ENCODE data around the gene MYF6.

The MYF6 gene

DNA sequence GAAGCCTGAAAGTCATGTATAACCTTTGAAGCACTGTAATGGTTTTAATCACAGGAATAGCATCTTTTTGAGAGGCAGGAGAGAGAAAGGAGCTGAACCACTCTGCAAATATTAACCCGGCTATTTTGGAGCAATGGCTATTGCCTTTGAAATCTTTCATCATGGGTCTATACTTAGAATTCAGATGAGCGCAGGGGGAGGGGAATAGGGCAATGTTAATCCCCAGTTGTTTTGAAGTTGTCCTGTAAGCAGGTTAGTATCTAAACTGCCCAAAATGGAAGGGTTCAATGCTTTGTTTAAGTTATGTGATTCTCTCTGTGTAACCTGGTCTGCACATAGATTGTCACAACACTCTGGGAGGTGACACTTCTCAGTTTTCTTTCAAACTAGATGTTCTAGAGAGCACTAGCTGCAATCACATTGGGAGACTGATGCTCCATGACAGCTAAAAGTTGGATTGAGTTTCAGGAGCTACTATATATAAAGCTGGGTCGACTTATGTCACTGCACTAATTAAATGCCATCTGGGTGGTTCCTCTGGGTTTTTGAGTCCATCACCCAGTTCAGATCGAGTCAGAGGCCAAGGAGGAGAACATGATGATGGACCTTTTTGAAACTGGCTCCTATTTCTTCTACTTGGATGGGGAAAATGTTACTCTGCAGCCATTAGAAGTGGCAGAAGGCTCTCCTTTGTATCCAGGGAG lies at the start of gene MYF6:
TSS of gene MYF6 (plus strand) at position 509 of the 704 bp plus-strand sequence. CDS start at position 595, 86 bp downstream.
- no peak for DNase-seq (ENCODE audit: low read depth)

DNA sequence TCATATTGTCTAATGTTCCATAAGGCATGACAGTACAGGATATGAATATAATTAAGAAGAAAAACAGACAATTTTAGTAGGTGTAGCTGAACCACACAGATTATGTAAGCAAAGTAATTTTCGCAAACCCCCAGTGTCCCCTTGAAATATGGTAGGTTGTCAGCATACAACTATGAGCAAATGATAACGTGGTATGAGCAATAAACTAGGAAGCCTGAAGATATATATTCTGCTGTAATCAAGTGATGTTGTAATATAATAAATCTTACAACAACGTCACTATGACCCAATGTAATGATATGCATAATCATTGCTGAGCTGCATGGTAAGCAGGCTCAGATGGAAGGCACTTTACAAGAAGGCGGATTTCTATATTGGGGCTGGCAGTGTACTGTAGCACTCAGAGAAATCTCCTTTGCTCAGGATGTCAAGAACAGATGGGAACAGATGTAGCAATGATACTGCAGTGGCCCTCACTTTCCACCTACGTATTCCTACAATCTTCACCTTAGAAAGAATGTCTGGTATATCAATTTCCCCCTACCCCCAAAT lies 47.8 kb upstream of the MYF6 start:
- no peak for DNase-seq (ENCODE audit: low read depth)

DNA sequence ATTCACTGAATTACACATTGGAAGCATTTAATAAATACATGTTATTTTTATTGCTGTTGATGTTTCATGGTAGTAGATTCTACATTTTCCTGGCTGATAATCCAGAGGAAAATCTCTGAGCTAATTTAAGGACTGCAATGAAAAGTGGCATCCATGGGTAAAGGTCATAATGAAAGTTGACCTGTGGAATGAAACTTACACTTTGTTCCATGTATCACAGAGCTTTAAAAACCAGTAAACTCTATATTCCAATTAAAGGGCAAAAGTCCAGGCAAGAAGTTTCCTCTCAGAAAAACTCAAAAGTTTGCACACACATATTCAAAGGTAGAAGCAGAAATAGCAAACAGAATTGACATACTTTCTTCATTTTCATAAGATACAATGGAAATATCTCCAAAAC lies 44.8 kb upstream of the MYF6 start:
- DNase-seq (ENCODE audit: low read depth), result no peak

DNA sequence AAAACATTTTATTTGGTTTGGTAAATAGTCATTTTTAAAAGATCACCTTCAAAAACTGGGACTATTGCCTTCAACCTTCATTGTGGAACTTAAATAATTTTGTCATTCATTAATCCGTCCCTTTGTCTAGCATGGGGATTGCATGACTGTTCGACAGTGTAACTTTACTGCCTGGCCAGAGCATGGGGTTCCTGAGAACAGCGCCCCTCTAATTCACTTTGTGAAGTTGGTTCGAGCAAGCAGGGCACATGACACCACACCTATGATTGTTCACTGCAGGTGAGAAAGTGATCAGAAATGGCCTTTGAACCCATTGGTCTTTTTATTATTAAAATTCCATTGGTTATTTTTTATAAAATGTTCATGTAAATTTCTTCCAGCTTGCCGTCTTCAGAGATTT lies 37.2 kb upstream of the MYF6 start:
- DNase-seq (ENCODE audit: low read depth), result no peak

DNA sequence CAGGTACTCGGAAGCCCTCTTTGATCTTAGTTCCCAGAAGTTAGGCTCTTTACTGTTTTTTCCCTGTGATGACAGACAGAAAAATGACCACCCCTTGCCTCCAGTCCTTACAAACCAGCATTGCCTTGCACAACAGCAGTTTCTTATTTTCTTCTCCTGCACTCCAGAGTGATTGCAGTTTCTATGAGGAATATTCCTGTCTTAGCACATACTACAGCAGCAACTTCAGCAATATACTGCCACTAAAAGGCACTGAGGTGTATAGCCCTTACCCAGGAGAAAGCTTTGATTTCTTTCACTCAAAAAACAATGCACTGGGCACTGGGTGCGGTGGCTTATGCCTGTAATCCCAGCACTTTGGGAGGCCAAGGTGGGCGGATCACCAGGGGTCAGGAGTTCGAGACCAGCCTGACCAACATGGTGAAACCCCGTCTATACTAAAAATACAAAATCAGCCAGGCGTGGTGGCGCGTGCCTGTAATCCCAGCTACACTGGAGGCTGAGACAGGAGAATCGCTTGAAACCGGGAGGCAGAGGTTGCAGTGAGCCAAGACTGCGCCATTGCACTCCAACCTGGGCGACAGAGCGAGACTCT lies 31.3 kb upstream of the MYF6 start:
- DNase-seq (ENCODE audit: low read depth), result peak; percentile 12

DNA sequence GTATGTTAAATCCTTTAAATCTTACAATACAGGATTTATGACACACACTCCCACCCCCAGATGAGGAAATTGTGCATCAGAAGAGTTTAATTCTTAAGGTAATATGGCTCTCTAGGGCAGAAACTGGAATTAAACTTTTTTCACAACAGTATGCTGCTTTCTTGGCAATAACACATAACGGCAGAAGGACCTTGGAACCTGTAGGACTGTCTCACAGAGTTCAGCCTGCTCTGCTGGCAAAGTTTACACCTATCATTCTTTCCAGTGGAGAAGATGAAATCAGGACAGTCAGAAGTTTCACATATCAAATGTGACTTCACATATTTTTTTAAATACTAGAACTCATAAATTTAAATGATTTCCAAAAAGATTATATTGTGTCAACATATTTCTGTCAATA lies 30.6 kb upstream of the MYF6 start:
- no peak for DNase-seq (ENCODE audit: low read depth)

DNA sequence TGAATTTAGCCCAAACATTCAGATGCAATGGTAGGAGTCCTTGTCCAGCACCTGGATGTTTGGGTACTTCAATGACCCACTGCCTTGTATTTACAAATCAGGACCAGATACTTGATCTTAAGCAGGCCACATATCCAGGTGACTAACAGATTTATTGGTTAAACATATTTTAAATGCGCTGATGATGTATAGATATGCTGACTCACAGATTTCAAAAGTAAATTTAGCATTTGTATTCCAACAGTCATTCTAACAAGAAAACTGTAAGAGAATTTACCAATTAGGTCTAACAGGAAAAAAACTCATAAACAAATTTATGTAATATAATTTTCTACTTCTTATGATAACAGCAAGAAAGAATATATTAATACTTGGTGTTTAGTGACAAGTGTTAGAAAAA lies 29.4 kb upstream of the MYF6 start:
- no peak for DNase-seq (ENCODE audit: low read depth)

DNA sequence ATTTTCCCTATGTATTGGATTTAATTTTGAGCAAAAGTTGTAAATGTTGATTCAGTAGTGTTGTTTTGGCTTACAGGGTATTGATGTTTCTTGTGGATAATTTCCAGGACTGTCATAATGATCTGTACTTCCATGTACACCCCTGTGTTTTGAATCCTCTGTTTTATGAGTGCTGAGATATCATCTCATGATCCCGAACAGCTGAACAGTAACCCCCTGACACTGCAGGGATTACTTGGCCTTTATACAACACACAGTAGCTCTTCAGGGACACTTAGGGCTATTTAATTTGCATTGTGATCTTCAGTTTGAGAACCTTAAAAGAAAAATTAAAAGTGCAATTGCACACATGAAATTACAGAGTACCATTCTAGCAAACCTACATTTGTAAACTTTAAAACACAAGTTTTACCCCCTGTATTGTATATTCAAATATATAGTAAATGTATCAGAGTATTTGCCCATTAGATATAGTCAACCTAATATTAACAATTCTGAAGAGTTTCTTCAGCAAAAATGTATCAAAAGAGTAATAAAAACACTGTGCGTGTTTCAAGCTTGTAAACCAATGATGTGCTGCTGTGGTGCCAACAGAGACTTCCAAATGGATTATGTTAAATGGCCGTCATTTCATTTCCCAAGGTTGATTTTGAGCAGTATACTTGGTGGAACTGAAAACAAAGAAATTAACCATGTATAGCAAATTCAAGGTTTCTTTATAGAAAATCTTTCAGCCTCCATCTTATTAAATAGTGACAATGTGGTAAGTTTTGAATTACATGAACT lies 27.9 kb upstream of the MYF6 start:
- no peak for DNase-seq (ENCODE audit: low read depth)

DNA sequence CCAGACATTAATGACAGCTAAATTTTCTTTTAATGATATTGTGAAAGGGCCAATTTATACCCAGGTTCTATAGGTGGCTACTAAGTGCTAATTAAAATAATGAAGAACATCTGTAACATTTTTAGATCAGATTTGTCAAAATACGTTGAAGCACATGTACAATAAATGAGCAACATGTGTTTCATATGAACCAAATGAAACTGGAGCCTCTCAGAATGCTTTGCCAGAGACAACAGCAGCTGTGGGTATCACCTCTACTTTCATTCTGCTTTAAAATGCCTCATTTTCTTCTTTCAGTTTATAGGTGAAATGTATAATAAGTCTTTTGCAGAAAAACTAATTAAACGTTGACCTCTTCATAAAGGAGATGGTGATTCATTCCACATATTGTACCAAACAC lies 26.1 kb upstream of the MYF6 start:
- peak; percentile 3 for DNase-seq (ENCODE audit: low read depth)

DNA sequence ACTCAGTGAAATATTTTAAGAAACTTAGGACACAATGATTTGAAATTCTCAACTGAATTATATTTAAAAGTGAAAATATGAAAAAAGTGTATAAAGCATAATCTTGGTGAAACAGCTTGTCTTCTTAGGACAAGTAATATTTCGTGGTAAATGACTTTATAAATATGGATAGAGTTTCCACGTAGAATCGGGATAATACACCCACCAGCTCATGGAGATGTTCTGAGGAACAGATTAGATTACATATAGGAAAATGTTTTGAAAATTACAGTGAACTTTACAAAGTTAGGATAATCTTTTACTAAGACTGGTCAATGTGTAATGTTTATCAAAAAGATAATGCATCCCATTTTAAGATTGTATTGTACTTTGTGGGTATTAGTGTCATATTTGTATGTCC lies 25.6 kb upstream of the MYF6 start:
- DNase-seq (ENCODE audit: low read depth), result no peak

DNA sequence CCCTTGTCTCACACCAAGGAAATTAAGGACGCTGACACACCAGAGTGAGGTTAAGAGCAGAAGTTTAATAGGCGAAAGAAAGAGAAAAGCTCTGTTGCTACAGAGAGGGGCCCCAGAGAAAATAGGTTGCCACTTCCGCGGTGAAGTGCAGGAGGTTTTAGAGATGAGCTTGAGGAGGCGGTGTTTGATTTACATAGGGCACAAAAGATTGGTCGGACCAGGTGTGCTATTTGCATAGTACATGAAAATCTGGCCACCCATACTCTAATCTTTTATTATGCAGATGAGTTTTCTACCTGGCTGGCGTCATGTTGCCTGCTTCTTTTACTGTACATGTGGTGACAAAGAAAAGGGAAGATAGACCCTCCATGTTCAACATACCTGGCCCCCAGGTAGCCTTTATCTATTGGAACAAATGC lies 23.3 kb upstream of the MYF6 start:
- no peak for DNase-seq (ENCODE audit: low read depth)

DNA sequence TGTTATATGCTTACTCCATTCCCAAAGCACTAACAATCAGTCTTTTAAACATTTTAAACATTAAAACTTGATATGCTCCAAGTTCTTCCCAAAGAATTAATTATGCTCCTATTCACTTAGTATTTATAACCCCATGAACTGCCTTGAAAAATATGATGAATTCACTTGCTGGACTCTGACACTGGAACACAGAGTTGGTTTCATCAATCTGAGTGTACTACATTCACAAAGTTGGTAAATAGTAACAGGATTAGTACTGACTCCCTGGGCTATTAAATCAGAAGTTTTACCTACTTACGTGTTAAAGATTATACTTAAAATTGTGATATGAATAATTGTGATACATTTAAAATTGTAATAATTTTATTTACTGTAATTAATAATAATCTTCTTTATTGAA lies 17.3 kb upstream of the MYF6 start:
- no peak for DNase-seq (ENCODE audit: low read depth)

DNA sequence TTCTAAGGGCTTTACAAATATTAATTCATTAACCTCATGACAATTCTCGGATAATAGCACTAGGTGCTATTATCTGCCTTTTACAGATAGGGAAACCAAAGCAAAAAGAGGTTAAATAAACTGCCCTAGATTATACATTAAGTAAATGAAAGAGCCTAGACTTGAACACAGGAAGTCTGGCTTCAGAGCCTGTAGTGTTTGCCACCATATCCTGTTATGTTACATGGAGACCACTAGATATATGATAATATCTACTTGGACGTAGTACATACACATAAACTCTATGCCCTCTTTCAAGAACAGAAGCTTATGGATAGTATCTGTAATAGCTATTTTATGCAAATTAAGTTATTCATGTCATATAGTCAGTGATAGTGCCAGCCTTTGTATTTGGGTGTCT lies 16.9 kb upstream of the MYF6 start:
- DNase-seq (ENCODE audit: low read depth), result no peak

DNA sequence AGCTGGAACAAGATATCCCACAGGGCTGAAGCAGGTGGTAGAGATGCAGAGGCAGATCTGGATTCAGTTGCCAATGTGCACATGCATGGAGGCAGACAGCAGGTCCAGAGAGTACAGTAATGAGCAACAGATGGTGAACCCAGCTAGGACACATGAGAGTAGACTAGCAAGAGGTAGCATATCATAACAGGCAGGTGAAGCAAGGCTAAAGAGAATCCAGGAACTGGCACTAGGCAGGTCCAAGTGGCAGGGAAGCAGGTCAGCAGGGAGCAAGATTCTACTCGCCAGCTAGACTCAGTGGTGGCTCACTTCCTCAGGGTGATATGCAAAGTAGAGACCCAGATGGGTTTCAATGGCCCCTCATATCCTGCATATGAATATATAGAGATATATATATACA lies 15.3 kb upstream of the MYF6 start:
- no peak for DNase-seq (ENCODE audit: low read depth)

DNA sequence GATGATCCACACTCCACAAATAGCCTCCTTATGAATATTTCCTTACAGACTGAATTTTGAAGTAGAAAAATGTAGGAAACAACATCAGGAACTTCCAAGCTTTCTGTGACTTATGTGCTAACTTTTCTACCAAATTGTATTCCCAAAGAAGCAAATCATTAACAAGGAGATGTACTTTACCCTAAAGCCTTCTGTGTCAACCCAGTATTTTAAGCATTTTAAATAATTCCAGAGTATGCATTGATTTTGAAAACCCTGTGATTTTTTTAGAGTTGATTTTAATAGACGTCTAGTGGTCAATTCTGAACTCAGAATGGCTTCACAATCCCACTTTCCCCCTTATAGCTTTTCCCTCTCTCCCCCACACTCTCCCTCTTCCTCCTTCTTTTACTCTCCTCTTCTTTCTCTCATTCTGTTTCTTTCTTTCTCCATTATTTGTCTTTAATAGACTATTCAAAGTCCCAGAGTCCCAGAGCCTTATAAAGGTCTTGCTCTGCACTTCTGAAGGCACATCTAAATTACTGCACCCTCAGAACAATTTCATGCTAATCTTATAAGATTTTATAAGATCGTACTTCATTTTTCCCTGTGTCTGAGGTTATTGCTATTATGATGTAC lies 10.1 kb upstream of the MYF6 start:
- DNase-seq (ENCODE audit: low read depth), result no peak

DNA sequence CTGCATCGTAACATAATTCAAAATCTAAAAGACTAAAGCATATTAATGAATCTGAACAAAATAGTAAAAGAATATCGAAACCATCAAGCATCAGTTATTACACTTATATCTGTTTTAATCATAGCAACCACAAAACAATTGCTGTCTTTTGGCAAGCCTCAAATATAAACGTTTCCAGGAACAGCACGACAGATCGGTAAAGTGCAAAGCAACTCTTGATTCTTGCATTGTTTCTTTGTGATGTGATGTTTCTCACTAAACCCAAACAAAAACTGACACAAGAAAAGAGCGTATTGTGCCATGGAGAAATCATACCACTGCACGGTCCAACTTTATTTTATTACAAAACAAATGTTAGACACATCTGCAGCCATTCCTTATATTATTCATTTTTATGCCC lies 9.2 kb upstream of the MYF6 start:
- no peak for DNase-seq (ENCODE audit: low read depth)

DNA sequence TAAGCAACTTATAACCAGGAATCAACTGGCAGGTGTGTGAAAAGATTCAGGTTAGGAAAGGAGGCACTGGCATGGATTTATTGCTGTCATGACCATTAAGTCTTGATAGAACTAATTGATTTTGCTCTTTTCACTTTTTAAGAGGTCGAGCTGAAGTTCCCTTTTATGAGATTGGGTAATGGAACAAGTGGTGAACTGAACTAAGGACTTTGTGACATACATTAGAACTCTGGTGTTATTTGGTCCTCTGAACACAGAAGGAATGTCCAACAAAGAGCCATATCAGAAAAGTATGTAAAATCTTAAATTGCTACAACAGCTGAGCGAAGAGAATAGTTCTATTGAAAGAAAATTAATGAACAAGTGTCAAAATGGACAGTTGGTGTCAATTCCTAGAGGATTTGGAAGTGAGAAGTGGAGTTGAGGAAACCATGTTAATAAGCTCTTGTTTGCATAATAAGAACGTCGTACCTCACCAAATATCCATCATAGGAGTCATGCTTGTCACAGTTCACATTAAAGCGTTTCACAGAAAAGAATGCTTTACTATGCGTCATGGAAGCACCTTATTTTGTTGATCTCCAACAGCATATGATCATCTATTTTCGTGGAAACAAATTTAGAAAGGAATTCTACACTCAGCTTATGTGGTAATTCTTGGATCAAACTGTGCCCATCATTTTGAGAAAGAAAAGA lies 8.4 kb upstream of the MYF6 start:
- no peak for DNase-seq (ENCODE audit: low read depth)

DNA sequence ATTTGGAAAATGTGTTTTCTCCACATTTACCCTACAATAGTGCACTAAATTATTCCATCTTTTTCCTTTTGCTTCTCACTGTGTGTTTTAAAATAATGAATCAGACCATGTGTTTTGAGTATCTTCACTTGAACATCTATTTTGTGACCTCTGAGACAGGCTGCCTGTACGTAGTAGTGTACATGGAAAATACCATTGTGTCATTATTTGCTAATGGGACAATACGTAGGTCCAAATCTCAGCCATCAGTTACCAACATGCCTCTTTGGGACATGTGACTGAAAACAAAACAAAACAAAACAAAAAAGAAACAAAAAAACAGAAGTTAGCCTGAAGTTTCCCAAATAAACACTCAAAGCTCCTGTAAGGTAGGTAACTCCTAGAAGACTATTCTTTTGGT lies 7.1 kb upstream of the MYF6 start:
- DNase-seq (ENCODE audit: low read depth), result no peak

DNA sequence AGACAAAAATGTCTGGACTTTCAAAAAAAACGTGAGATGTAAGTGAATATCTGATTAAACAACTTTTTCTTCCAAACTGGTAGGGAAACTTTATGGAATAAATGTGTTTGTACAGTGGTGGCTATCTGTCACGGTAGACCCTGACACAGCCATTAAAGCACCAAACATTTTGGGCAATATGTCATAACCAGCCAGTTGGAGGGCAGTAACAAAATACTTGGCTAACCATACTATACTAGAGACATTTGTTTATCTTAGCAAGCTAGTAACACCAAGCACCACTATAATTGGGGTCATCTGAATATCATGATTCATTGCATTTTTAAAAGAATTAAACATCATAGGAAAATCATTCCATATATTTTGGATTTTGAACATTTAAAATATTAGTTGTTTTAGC lies 6.0 kb upstream of the MYF6 start:
- DNase-seq (ENCODE audit: low read depth), result peak; percentile 64

DNA sequence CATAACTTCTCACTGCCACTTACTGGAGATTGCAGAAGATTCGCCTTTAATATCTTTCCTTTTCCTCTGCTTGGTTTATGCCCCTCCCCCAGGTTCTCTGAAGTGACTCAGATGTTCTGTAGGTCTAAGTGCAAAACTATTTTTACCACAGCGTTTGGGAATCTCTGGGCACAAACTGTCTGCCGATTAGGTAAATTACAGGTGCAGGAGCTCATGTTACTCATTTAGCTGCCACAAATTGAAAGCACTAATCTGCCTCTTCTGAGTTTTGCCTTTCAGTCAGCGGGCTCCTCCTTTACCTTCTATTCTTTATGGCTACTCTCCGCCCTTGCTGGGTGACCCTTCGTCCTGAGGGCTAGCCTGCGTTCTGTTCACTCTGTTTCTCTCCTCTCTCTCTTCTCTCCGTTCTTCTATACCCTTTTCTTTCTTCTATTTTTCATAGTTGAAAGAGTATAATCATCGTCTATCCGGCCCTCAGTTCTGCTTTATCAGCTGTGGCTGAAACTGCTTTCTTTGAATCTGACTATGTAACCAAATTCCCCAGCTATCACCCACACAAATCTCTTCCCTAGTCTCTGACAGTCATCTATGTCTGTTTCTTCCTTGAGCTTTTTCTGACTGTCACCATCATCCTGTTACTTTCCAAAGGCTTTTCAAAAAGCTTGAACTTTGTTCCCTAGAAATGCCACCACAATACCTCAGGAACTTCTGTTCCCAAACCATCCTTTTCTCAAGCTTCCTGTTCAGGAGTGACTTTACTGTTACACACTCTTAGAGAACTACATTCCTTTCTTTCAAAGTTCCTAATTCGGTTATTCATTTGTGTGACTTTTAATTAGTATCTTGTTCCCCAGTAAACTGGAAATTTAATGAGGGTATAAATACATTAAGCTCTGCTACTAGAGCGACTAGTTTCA lies 4.3 kb upstream of the MYF6 start:
- DNase-seq (ENCODE audit: low read depth), result peak; percentile 79

DNA sequence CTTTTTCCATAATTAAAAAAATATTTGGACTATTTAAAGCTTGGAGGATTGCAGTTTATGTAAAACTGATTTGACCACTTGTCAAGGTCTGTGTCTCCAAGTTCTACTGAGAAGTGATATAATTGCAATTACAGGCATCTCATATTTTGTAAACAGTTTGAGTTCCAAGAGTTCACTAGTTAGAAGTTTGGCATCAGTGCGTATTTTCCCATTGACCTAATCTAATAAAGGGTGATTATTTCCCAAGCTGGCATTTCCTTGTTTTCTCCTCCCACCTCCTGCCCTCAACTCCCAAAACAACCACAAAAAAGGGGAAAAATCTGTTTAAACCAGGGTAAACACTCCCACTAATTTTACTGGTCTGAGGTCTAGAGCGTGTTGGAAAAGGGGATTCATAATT lies 3.0 kb upstream of the MYF6 start:
- no peak for DNase-seq (ENCODE audit: low read depth)

Measured in EH (cell line).